ENCODE measurements around the gene ZBTB43.

- TF ChIP-seq EZH2 (IDR thresholded peaks at IDR 0.05): no peak
- TF ChIP-seq POLR2AphosphoS5 (IDR thresholded peaks at IDR 0.05; ENCODE audit: borderline replicate concordance, low read depth, low read length): no peak
These were observed 77.9 kb downstream of the ZBTB43 start for GRCh38 chr9:126882746-126883145.
